ENCODE measurements around the gene SPRYD3.

SPRYD3 gene

DNA sequence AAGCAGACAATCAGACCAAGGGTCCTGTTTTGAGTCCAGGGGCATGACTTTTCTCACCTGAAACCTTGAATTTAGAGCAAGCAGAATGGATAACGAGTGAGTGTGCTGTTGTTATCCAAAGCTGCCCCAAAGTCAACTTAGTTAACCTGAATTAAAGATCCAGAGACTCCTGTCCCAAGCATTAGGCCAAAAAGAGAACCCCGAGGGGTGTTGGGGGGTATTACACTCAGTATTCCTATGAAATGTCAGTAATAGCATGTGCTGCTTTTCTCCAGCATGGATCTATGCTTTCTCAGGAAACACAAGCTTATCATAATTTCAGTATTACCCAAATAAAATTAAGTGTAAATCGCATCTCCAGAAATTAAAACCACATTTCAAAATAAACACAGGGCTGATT is 53.9 kb downstream of the SPRYD3 start:
- DNase-seq (ENCODE audit: low read depth, low spot score) = no peak

DNA sequence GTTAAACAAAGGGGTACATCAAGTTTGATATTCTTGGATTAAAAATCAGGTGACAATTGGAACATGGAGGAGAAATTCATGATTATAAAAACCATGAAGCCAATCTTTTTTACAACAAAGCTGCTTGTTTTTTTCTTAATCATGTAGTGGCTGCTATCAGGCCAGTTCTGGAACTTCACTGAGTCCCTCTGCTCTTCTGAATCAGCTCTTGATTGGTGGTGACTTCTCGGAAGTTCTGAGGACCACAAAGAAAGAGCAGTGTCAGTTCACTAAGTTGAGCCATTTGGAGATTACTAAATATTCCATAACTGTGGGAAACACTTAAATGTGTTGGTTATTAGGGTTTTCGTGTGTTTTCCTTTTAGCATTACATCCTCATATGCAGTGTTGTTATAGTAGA is 64.5 kb downstream of the SPRYD3 start:
- DNase-seq (ENCODE audit: low read depth, low spot score) = no peak
